ENCODE measurements around the gene TTC7B.

DNA sequence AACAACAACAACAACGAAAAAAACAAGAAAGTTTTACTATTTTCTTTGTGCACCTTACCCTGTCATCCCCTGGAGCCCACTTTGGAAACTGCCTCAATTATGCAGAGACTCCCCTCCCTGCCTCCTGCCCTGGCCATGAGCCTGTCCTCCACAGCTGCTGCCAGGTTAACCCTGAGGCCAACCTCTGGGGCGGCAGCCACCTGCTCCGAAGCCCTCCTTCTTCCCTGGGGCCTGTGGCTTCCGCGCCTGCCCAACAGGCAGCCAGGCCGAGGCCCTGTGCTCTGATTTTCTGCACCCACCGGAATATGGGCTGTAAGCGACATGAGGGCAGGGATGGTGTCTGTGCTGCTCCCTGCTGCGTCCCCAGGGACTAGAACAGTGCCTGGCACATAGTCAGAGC lies 236.4 kb downstream of the TTC7B start:
- TF ChIP-seq NR2C2 (CRISPR knock-in tag; IDR thresholded peaks at IDR 0.05; ENCODE audit: borderline replicate concordance) (no peak), ZNF589 (CRISPR knock-in tag; conservative IDR thresholded peaks at IDR 0.05) (no peak), ZFY (CRISPR knock-in tag; IDR thresholded peaks at IDR 0.05) (no peak), ZNF350 (CRISPR knock-in tag; IDR thresholded peaks at IDR 0.05; ENCODE audit: borderline replicate concordance, low read depth) (no peak), GATAD1 (CRISPR knock-in tag; IDR thresholded peaks at IDR 0.05) (no peak), ZNF703 (CRISPR knock-in tag; IDR thresholded peaks at IDR 0.05; ENCODE audit: borderline replicate concordance) (no peak), ZNF10 (CRISPR knock-in tag; IDR thresholded peaks at IDR 0.05; ENCODE audit: borderline replicate concordance, low read depth) (no peak)
